RWPE1 (cell line): ENCODE results near the gene CD300E.

Experiments
- CTCF ChIA-PET: fragments of 350-600 bp; sonication (Branson Sonifier 250); formaldehyde crosslinking; extraction: SDS; loops from one replicate; lab custom pipeline; 2021; lab: Yijun Ruan, JAX
- POLR2A ChIA-PET: fragments of 400-600 bp; formaldehyde crosslinking; extraction: SDS; loops from one replicate; lab custom pipeline; 2020; ENCODE audit warnings: antibody characterized with exemption; ENCODE audit not compliant: low non-redundant PET; lab: Yijun Ruan, JAX
- DNase-seq: peaks from one replicate; pipeline ENCODE4 v3.0.0; 2012; ENCODE audit warnings: low spot score
- H3K27ac ChIP-seq: fragments of 450-650 bp; 2 replicates; pipeline ENCODE4 v1.5.1; 2017
- CTCF ChIP-seq: fragments of 450-650 bp; conservative IDR thresholded peaks from 2 replicates; pipeline ENCODE4 v1.5.1; 2017; ENCODE audit warnings: low read depth, mild to moderate bottlenecking

Gene CD300E

DNA sequence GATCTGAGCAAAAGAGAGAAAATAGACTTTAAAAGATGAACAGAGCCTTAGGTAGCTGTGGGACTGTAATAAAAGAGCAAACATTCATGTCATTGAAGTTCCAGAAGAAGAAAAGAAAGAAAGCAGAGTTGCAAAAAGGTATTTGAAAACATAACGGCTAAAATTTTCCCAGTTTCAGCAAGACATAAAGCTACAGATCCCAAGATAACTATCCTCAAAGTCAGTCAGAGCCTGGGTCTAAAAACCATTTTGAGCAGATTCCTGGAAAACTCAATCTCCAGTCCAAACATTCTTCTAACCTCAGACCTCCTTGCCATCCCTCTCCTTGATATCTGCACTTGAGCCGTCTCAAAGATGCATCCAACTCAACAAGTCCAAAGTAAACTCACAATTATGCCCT lies 20.9 kb upstream of the CD300E start:
- no peak for TF ChIP-seq CTCF
- ChIA-PET POLR2A (no interaction called here), CTCF (no interaction called here)
- H3K27ac ChIP-seq: no peak overlapping the region
- no peak for DNase-seq

GRCh38 chr17:74643826-74644225 lies 20.3 kb upstream of the CD300E start:
- no peak for TF ChIP-seq CTCF
- DNase-seq: no peak
- ChIA-PET POLR2A (no interaction called here), CTCF (interaction anchor here (0.6 kb wide), 1 partner anchor 18 kb away, joined by 3 read pairs; no protein-coding TSS in a partner anchor)
- H3K27ac ChIP-seq: no peak overlapping the region

GRCh38 chr17:74642995-74643394 lies 19.5 kb upstream of the CD300E start:
- DNase-seq: no peak
- no peak for TF ChIP-seq CTCF
- H3K27ac ChIP-seq: no peak overlapping the region
- CTCF ChIA-PET: no interaction called here
- POLR2A ChIA-PET: no interaction called here

GRCh38 chr17:74642556-74642955 lies 19.0 kb upstream of the CD300E start:
- POLR2A ChIA-PET: no interaction called here
- no peak for TF ChIP-seq CTCF
- CTCF ChIA-PET: no interaction called here

GRCh38 chr17:74641958-74642298 lies 18.4 kb upstream of the CD300E start:
- no peak for TF ChIP-seq CTCF
- no peak overlapping the region for H3K27ac ChIP-seq
- POLR2A ChIA-PET: no interaction called here
- CTCF ChIA-PET: no interaction called here
- no peak for DNase-seq

More at GRCh38 chr17:74642556-74642955, 19.0 kb upstream of the CD300E start:
- no peak for DNase-seq
- no peak overlapping the region for H3K27ac ChIP-seq

DNA sequence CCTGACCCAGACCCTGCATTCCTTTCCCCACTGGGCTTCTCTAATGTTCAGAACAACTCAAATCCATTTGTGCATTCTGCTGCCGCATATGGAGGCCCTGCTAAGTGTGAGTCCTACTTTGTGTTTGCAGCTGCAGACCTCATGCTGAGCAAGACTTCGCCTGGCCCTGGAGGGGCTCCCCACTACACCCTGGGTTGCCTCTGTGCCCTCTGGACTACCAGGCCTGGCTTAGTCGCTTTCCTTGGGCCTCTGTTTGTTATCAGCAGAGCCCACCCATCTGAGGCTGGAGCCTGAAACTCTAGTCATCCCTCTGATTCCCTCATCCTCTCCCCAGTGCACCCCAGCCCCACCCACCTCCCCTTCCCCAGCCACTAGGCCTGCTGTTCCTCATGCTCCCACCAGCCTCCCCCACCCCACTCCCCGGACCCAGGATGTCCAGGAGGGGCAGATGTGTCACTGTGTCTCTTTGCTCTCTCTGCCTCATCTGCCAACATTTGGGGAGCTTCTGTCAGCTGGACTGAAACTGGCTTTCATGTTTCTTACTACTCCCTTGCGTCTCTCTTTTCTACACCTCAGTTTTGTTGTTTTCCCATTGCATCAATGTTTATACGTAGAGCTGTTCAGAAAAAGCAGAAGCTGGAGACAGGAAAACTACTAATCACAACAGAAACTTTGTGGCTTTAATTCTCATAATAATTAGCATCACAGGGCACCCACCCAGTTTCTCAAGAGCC lies 17.9 kb upstream of the CD300E start:
- no peak for TF ChIP-seq CTCF
- CTCF ChIA-PET: interaction anchor here (0.6 kb wide), 1 partner anchor 149 kb away, joined by 8 read pairs; no protein-coding TSS in a partner anchor
- no peak for DNase-seq
- H3K27ac ChIP-seq: no peak overlapping the region
- POLR2A ChIA-PET: no interaction called here
